Neuronal stem cell (in vitro differentiated cells): ENCODE data around the gene ZNRD2.

ENCODE experiments used
- DNase-seq: peaks from one replicate; pipeline ENCODE4 v3.0.0-alpha.2; 2013; ENCODE audit warnings: low spot score
- H2AFZ ChIP-seq: one replicate; pipeline ENCODE4 v1.6.1; 2013; ENCODE audit warnings: mild to moderate bottlenecking, low read length, inconsistent platforms
- H2AK5ac ChIP-seq: 2 replicates; pipeline ENCODE4 v1.6.1; 2013; ENCODE audit warnings: low read depth, mild to moderate bottlenecking, inconsistent platforms, low read length, moderate library complexity, mixed read lengths
- H2BK120ac ChIP-seq: 2 replicates; pipeline ENCODE4 v1.6.1; 2013; ENCODE audit warnings: low read depth, mild to moderate bottlenecking, inconsistent platforms, low read length, moderate library complexity, mixed read lengths
- H2BK12ac ChIP-seq: one replicate; pipeline ENCODE4 v1.6.1; 2013; ENCODE audit warnings: low read length, inconsistent platforms
- H2BK15ac ChIP-seq: 2 replicates; pipeline ENCODE4 v1.6.1; 2013; ENCODE audit warnings: mild to moderate bottlenecking, low read length, inconsistent platforms, mixed read lengths
- H2BK5ac ChIP-seq: one replicate; pipeline ENCODE4 v1.6.1; 2013; ENCODE audit warnings: inconsistent platforms, mild to moderate bottlenecking, low read length, moderate library complexity
- H3K14ac ChIP-seq: one replicate; pipeline ENCODE4 v1.6.1; 2013; ENCODE audit warnings: low read length, inconsistent platforms
- H3K18ac ChIP-seq: 2 replicates; pipeline ENCODE4 v1.6.1; 2013; ENCODE audit warnings: low read length, inconsistent platforms
- H3K23ac ChIP-seq: 2 replicates; pipeline ENCODE4 v1.6.1; 2013; ENCODE audit warnings: low read depth, mild to moderate bottlenecking, mixed read lengths, low read length, inconsistent platforms; ENCODE audit not compliant: poor library complexity
- H3K27ac ChIP-seq: replicated peaks from 3 replicates; pipeline ENCODE4 v1.5.1; 2013; ENCODE audit warnings: low read length, inconsistent platforms
- H3K27me3 ChIP-seq, 3 experiments: 2 replicates each; pipeline ENCODE4 v1.6.1; 2013; ENCODE audit warnings: low read length in 3 of 3, mild to moderate bottlenecking in 2 of 3, inconsistent platforms in 1 of 3, low read depth in 1 of 3, mixed read lengths in 1 of 3, moderate library complexity in 1 of 3; ENCODE audit not compliant: control insufficient read depth in 3 of 3, insufficient read depth in 3 of 3
- H3K36me3 ChIP-seq, 2 donors: replicated peaks in 1 of 2; 2 replicates each; pipeline ENCODE4 v1.6.1; 2013; ENCODE audit warnings: low read length in 2 of 2; ENCODE audit not compliant: control insufficient read depth in 2 of 2, insufficient read depth in 2 of 2
- H3K4ac ChIP-seq: 2 replicates; pipeline ENCODE4 v1.6.1; 2013; ENCODE audit warnings: inconsistent platforms, mild to moderate bottlenecking, low read length, moderate library complexity
- H3K4me1 ChIP-seq, 2 donors: 1 replicate in 1 of 2; 2 replicates in 1 of 2; pipeline ENCODE4 v1.6.1; 2013; ENCODE audit warnings: low read length in 2 of 2, low read depth in 1 of 2; ENCODE audit not compliant: control insufficient read depth in 2 of 2, insufficient read depth in 1 of 2
- H3K4me2 ChIP-seq: one replicate; pipeline ENCODE4 v1.6.1; 2013; ENCODE audit warnings: mild to moderate bottlenecking, low read length, inconsistent platforms; ENCODE audit not compliant: insufficient read depth, poor library complexity, severe bottlenecking
- H3K4me3 ChIP-seq, 2 donors: 2 replicates each; pipeline ENCODE4 v1.5.1; 2013; ENCODE audit warnings: low read length in 2 of 2, mild to moderate bottlenecking in 2 of 2, inconsistent platforms in 1 of 2, moderate library complexity in 1 of 2
- H3K79me1 ChIP-seq: one replicate; pipeline ENCODE4 v1.6.1; 2013; ENCODE audit warnings: low read depth, mild to moderate bottlenecking, inconsistent platforms, low read length, moderate library complexity
- H3K9ac ChIP-seq: one replicate; pipeline ENCODE4 v1.6.1; 2013; ENCODE audit warnings: mild to moderate bottlenecking, low read depth, low read length, inconsistent platforms; ENCODE audit not compliant: poor library complexity
- H3K9me3 ChIP-seq, 2 donors: replicated peaks in 1 of 2; 2 replicates each; pipeline versions ENCODE3 to v1.6.1; 2013; ENCODE audit warnings: low read length in 2 of 2, mild to moderate bottlenecking in 2 of 2, inconsistent platforms in 1 of 2, low read depth in 1 of 2, mixed read lengths in 1 of 2, moderate library complexity in 1 of 2; ENCODE audit not compliant: control insufficient read depth in 2 of 2, insufficient read depth in 1 of 2
- H4K8ac ChIP-seq: one replicate; pipeline ENCODE4 v1.6.1; 2013; ENCODE audit warnings: low read depth, mild to moderate bottlenecking, inconsistent platforms, low read length, moderate library complexity
- H4K91ac ChIP-seq: one replicate; pipeline ENCODE4 v1.6.1; 2013; ENCODE audit warnings: low read length, low read depth, mild to moderate bottlenecking, inconsistent platforms; ENCODE audit not compliant: poor library complexity
- WGBS, 2 donors: extraction: QIAGEN DNeasy Blood & Tissue Kit; methylation state at CpG; one replicate each; pipeline ENCODE4 v1.1.7; 2013; ENCODE audit warnings: missing lambda C conversion rate in 2 of 2, mixed read lengths in 1 of 2; ENCODE audit not compliant: insufficient read length in 2 of 2, insufficient replicate concordance in 1 of 2; ENCODE audit errors: extremely low coverage in 2 of 2; 5-methylcytosine and 5-hydroxymethylcytosine counted together

The ZNRD2 gene

DNA sequence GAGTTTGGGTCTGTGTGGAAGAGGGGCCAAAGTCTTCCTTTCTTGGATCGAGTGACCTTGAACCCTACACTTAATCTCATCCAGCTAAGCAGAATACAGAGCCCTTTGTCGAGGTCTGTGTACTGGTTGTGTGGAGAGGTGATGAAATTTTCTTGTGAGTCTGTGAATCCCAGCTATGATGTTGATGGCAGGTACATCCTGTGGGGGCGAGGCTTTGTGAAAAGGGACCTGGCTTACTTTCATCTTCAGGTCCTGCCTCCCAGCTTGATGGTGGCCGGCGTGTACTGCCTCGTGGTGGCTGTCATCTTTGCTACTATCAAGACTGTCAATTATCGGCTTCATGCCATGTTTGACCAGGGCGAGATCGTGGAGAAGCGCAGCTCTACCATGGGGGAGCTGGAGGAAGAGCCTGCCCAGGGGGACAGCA lies 46.3 kb downstream of the ZNRD2 start:
- Histone ChIP-seq H2BK5ac (no peak overlapping the region), H2AK5ac (peak overlapping the region; percentile 60), H3K4me3 (peak overlapping the region; percentile 96 to 98), H3K9me3 (peaks cover 0 to under 1% of the 10 kb centered on the region in 2 donors), H3K36me3 (peaks cover 35 to 63% of the 10 kb centered on the region in 2 donors), H4K8ac (no peak overlapping the region), H3K79me1 (peaks cover 24% of the 10 kb centered on the region), H3K4me2 (peak overlapping the region; percentile 90), H2BK120ac (no peak overlapping the region), H3K14ac (no peak overlapping the region), H3K18ac (no peak overlapping the region), H4K91ac (no peak overlapping the region), H3K4me1 (peaks cover 19 to 26% of the 10 kb centered on the region in 2 donors), H2BK12ac (no peak overlapping the region), H2BK15ac (no peak overlapping the region), H3K9ac (no peak overlapping the region), H3K4ac (no peak overlapping the region), H2AFZ (no peak overlapping the region), H3K23ac (no peak overlapping the region), H3K27ac (peak overlapping the region; percentile 26), H3K27me3 (no peaks in the 10 kb centered on the region)
- DNase-seq: no peak
- WGBS, 2 donors: no CpG with 5 or more reads among the region's 10 CpGs

DNA sequence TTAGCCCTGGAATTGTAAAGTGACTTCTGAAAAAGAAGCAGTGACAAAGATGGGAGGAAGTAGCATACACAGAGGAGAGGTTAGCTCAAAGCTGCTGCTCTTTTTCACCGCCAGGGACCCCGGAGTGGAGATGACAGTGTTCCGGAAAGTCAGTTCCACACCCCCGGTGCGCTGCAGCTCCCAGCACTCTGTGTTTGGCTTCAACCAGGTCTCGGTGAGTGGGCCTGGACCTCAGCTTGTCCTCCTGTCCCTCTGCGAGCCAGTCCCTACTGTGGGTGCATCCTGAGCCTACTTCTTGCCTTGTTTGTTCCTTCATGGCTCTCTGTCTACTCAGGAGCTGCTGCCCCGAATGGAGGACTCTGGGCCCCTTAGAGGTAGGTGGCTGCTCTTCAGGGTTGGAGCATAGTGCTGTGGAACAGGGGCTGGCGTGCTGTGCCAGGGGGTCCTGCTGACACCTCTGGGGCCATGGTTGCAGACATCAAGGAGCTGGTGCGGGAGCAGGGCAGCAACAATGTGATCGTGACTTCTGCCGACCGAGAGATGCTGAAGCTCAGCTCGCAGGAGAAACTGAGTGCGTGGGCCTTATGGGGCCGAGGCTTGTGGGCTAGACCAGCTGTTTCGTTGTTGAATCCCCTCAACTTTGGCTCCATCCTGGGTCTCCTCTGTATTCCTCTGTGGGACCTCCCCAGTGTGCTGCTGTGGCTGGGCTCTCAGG lies 47.0 kb downstream of the ZNRD2 start:
- no CpG with 5 or more reads among the region's 17 CpGs for WGBS, 2 donors
- H4K91ac ChIP-seq: no peak overlapping the region
- H3K18ac ChIP-seq: no peak overlapping the region
- H4K8ac ChIP-seq: no peak overlapping the region
- no peak overlapping the region for H3K4me2 ChIP-seq
- H3K4me1 ChIP-seq: peaks cover 16 to 19% of the 10 kb centered on the region in 2 donors
- no peak overlapping the region for H3K27ac ChIP-seq
- H3K9me3 ChIP-seq: peaks cover 0 to 2% of the 10 kb centered on the region in 2 donors
- H2BK5ac ChIP-seq: no peak overlapping the region
- H3K27me3 ChIP-seq: no peaks in the 10 kb centered on the region
- H3K23ac ChIP-seq: no peak overlapping the region
- no peak overlapping the region for H3K4ac ChIP-seq
- H2AK5ac ChIP-seq: no peak overlapping the region
- no peak overlapping the region for H2BK120ac ChIP-seq
- peaks cover 33 to 65% of the 10 kb centered on the region in 2 donors for H3K36me3 ChIP-seq
- no peak overlapping the region for H2BK12ac ChIP-seq
- H3K9ac ChIP-seq: no peak overlapping the region
- no peak overlapping the region for H2BK15ac ChIP-seq
- peaks cover 30% of the 10 kb centered on the region for H3K79me1 ChIP-seq
- no peak overlapping the region for H3K14ac ChIP-seq
- H2AFZ ChIP-seq: no peak overlapping the region
- peak overlapping the region in 1 of 2 donors; percentile 98 for H3K4me3 ChIP-seq
- no peak for DNase-seq

DNA sequence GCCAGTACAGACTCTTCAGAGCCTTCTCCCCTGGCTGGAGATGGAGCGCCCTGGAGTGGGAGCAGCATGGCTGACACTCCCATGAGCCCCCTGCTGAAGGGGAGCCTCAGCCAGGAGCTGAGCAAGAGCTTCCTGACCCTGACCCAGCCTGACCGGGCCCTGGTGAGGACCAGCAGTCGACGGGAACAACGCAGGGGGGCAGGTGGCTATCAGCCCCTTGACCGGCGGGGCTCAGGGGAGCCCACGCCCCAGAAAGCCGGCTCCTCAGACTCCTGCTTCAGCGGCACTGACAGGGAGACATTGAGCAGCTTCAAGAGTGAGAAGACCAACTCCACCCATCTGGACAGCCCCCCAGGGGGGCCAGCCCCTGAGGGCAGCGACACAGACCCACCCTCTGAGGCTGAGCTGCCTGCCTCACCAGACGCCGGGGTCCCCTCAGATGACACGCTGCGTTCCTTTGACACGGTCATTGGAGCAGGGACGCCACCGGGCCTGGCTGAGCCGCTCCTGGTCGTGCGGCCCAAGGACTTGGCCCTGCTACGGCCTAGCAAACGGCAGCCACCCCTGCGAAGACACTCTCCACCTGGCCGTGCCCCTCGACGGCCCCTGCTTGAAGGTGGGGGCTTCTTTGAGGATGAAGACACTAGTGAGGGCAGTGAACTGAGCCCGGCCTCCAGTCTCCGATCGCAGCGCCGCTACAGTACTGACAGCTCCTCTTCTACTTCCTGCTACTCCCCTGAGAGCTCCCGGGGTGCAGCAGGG lies 47.9 kb downstream of the ZNRD2 start:
- Histone ChIP-seq H3K27ac (no peak overlapping the region), H3K36me3 (peaks cover 26 to 62% of the 10 kb centered on the region in 2 donors), H3K4me1 (peaks cover 9 to 11% of the 10 kb centered on the region in 2 donors), H2AFZ (no peak overlapping the region), H2BK12ac (no peak overlapping the region), H2AK5ac (no peak overlapping the region), H3K23ac (peak overlapping the region; percentile 91), H3K9ac (no peak overlapping the region), H3K4ac (no peak overlapping the region), H3K4me2 (no peak overlapping the region), H4K8ac (no peak overlapping the region), H2BK120ac (no peak overlapping the region), H4K91ac (no peak overlapping the region), H2BK15ac (no peak overlapping the region), H2BK5ac (no peak overlapping the region), H3K14ac (no peak overlapping the region), H3K27me3 (no peaks in the 10 kb centered on the region), H3K79me1 (peaks cover 24% of the 10 kb centered on the region), H3K18ac (no peak overlapping the region), H3K9me3 (peaks cover 0 to 2% of the 10 kb centered on the region in 2 donors), H3K4me3 (no peak overlapping the region)
- no CpG with 5 or more reads among the region's 33 CpGs for WGBS, 2 donors
- DNase-seq: no peak

DNA sequence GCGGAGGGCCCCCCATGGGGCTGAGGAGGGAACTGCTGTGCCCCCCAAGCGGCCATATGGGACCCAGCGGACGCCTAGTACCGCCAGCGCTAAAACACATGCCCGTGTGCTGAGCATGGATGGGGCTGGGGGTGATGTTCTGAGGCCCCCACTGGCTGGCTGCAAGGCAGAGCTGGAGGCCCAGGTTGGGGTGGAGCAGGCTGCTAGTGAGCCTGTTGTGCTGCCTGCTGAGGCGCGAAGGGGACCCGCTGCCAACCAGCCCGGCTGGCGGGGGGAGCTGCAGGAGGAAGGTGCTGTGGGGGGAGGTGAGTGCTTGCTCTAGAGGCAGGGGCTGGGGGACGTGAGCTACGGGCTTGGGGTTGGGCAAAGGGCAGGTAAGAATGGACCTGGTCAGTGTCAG lies 48.5 kb downstream of the ZNRD2 start:
- H3K79me1 ChIP-seq: peaks cover 23% of the 10 kb centered on the region
- no peak overlapping the region for H3K23ac ChIP-seq

More for the DNA sequence above, 48.5 kb downstream of the ZNRD2 start:
- no peak overlapping the region for H3K4ac ChIP-seq
- no peak overlapping the region for H3K4me3 ChIP-seq
- H2BK5ac ChIP-seq: no peak overlapping the region
- H3K9me3 ChIP-seq: peaks cover 0 to 2% of the 10 kb centered on the region in 2 donors
- WGBS, 2 donors: no CpG with 5 or more reads among the region's 14 CpGs
- H2AFZ ChIP-seq: no peak overlapping the region
- no peak overlapping the region for H3K4me2 ChIP-seq
- H2BK15ac ChIP-seq: no peak overlapping the region
- H3K4me1 ChIP-seq: peaks cover 6% of the 10 kb centered on the region in 2 donors
- H3K18ac ChIP-seq: no peak overlapping the region
- H2BK120ac ChIP-seq: no peak overlapping the region
- no peak overlapping the region for H3K14ac ChIP-seq
- no peak for DNase-seq
- H3K27ac ChIP-seq: no peak overlapping the region
- peaks cover 32 to 67% of the 10 kb centered on the region in 2 donors for H3K36me3 ChIP-seq
- H2AK5ac ChIP-seq: no peak overlapping the region
- no peak overlapping the region for H4K8ac ChIP-seq
- peak overlapping the region; percentile 44 for H3K9ac ChIP-seq
- no peak overlapping the region for H2BK12ac ChIP-seq
- H3K27me3 ChIP-seq: no peaks in the 10 kb centered on the region
- no peak overlapping the region for H4K91ac ChIP-seq
